NCI-H1436 treated with DMSO at 0.1 percent for 48 hours (cell line): ENCODE data around the gene PTER.
A peak's percentile ranks its signal among the peaks of the same experiment; 100 is the strongest.

ENCODE experiments used
- DNase-seq: peaks from one replicate; lab custom pipeline; 2025; lab: John Stamatoyannopoulos, UW

PTER gene

GRCh38 chr10:16436758-16437539, at the start of gene PTER:
PTER (plus strand) TSS chr10:16437010; CDS start chr10:16484385, 47,375 bp downstream.
- peak; percentile 68 for DNase-seq

- no peak for DNase-seq
Observed at GRCh38 chr10:16392531-16393069, 44.2 kb upstream of the PTER start.

- DNase-seq, result no peak
Observed at GRCh38 chr10:16393271-16393858, 43.4 kb upstream of the PTER start.

GRCh38 chr10:16401416-16401815, 35.4 kb upstream of the PTER start:
- DNase-seq, result no peak

- no peak for DNase-seq
Observed at GRCh38 chr10:16408379-16408778, 28.4 kb upstream of the PTER start.

GRCh38 chr10:16417341-16417740, 19.5 kb upstream of the PTER start:
- DNase-seq, result no peak

- DNase-seq, result no peak
Observed at GRCh38 chr10:16423599-16423998, 13.2 kb upstream of the PTER start.

GRCh38 chr10:16425449-16425848, 11.4 kb upstream of the PTER start:
- no peak for DNase-seq

- DNase-seq, result no peak
Observed at GRCh38 chr10:16429539-16429938, 7.3 kb upstream of the PTER start.

- no peak for DNase-seq
Observed at GRCh38 chr10:16436367-16436757, 448 bp upstream of the PTER start.

- no peak for DNase-seq
Observed at GRCh38 chr10:16437540-16437894, 707 bp downstream of the PTER start.

GRCh38 chr10:16439295-16439694, 2.5 kb downstream of the PTER start:
- no peak for DNase-seq

- peak; percentile 17 for DNase-seq
Observed at GRCh38 chr10:16440396-16441133, 3.8 kb downstream of the PTER start.

- DNase-seq, result no peak
Observed at GRCh38 chr10:16441173-16441840, 4.5 kb downstream of the PTER start.

GRCh38 chr10:16442914-16443313, 6.1 kb downstream of the PTER start:
- no peak for DNase-seq

- no peak for DNase-seq
Observed at GRCh38 chr10:16445770-16446469, 9.1 kb downstream of the PTER start.

GRCh38 chr10:16449454-16449853, 12.6 kb downstream of the PTER start:
- DNase-seq, result no peak

- DNase-seq, result no peak
Observed at GRCh38 chr10:16458166-16458955, 21.6 kb downstream of the PTER start.

GRCh38 chr10:16459423-16459939, 22.7 kb downstream of the PTER start:
- DNase-seq, result no peak

GRCh38 chr10:16466001-16466400, 29.2 kb downstream of the PTER start:
- no peak for DNase-seq

- DNase-seq, result no peak
Observed at GRCh38 chr10:16470747-16471146, 33.9 kb downstream of the PTER start.
